ENCODE results near the gene ZNF554.

ZNF554 gene

DNA sequence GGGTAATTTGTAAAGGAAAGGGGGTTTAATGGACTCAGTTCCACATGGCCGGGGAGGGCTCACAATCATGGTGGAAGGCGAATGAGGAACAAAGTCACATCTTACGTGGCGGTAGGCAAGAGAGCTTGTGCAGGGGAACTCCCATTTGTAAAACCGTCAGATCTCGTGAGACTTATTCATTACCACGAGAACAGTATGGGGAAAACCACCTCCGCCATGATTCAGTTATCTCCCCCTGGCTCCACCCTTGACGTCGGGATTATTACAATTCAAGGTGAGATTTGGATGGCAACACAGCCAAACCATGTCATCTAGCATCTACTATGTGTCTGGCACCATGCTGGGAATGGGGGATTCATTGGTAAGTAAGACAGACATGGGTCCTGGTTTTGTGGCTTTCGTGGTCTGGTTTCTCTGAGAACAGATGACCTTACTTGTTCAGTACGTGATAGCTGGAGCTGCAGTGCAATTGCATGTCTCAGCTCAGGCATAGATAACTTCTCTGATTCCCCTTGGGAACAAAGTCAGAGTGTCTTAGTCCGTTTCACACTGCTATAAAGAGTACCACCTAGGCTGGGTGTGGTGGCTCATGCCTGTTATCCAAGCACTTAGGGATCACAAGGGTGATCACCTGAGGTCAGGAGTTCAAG lies 8.3 kb downstream of the ZNF554 start:
- in situ Hi-C loops (cut with MboI; ENCODE audit: low pct_unique_long_range_greater_than_20kb, low sequenced_read_pairs, unreplicated experiment), result no loop called here
- TF ChIP-seq, protein P1, sequence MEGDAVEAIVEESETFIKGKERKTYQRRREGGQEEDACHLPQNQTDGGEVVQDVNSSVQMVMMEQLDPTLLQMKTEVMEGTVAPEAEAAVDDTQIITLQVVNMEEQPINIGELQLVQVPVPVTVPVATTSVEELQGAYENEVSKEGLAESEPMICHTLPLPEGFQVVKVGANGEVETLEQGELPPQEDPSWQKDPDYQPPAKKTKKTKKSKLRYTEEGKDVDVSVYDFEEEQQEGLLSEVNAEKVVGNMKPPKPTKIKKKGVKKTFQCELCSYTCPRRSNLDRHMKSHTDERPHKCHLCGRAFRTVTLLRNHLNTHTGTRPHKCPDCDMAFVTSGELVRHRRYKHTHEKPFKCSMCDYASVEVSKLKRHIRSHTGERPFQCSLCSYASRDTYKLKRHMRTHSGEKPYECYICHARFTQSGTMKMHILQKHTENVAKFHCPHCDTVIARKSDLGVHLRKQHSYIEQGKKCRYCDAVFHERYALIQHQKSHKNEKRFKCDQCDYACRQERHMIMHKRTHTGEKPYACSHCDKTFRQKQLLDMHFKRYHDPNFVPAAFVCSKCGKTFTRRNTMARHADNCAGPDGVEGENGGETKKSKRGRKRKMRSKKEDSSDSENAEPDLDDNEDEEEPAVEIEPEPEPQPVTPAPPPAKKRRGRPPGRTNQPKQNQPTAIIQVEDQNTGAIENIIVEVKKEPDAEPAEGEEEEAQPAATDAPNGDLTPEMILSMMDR (IDR thresholded peaks at IDR 0.05; ENCODE audit: extremely low read depth, insufficient read depth, missing control alignments), result no peak
- DNase-seq (ENCODE audit: low spot score), result no peak

DNA sequence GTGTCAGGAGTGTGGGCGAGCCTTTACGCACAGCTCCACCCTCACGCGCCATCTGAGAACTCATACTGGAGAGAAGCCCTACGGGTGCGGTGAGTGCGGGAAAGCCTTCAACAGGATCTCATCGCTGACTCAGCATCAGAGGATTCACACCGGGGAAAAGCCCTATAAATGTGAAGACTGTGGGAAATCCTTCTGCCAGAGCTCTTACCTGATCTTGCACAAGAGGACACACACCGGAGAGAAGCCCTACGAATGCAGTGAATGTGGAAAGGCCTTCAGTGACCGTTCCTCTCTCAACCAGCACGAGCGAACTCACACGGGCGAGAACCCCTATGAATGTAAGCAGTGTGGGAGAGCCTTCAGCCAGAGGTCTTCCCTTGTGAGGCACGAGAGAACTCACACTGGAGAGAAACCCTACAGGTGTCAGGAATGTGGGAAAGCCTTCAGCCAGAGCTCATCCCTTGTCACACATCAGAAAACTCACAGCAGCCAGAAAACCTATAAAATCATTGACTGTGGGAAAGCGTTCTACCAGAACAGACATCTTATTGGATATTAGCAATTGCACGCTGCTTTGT lies 14.7 kb downstream of the ZNF554 start:
- DNase-seq (ENCODE audit: low spot score), result no peak
- TF ChIP-seq, protein P1 (IDR thresholded peaks at IDR 0.05; ENCODE audit: extremely low read depth, insufficient read depth, missing control alignments), result no peak
- in situ Hi-C loops (cut with MboI; ENCODE audit: low pct_unique_long_range_greater_than_20kb, low sequenced_read_pairs, unreplicated experiment), result no loop called here

DNA sequence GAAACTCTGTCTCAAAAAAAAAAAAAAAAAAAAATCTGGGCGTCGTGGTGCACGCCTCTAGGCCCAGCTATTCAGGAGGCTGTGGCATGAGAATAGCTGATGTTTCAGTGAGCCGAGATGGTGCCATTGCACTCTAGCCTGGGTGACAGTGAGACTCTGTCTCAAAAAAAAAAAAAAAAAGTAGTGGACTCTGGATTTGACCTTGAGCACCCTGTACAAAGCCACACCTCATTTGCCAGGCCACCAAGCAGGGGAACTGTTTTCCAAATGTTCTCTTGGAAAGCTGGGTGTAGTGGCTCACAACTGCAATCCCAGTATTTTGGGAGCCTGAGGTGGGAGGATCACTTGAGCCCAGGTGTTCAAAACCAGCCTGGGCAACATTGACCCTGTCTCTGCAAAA lies 17.8 kb downstream of the ZNF554 start:
- in situ Hi-C loops (cut with MboI; ENCODE audit: low pct_unique_long_range_greater_than_20kb, low sequenced_read_pairs, unreplicated experiment), result no loop called here
- no peak for DNase-seq (ENCODE audit: low spot score)
- TF ChIP-seq, protein P1 (IDR thresholded peaks at IDR 0.05; ENCODE audit: extremely low read depth, insufficient read depth, missing control alignments), result no peak

DNA sequence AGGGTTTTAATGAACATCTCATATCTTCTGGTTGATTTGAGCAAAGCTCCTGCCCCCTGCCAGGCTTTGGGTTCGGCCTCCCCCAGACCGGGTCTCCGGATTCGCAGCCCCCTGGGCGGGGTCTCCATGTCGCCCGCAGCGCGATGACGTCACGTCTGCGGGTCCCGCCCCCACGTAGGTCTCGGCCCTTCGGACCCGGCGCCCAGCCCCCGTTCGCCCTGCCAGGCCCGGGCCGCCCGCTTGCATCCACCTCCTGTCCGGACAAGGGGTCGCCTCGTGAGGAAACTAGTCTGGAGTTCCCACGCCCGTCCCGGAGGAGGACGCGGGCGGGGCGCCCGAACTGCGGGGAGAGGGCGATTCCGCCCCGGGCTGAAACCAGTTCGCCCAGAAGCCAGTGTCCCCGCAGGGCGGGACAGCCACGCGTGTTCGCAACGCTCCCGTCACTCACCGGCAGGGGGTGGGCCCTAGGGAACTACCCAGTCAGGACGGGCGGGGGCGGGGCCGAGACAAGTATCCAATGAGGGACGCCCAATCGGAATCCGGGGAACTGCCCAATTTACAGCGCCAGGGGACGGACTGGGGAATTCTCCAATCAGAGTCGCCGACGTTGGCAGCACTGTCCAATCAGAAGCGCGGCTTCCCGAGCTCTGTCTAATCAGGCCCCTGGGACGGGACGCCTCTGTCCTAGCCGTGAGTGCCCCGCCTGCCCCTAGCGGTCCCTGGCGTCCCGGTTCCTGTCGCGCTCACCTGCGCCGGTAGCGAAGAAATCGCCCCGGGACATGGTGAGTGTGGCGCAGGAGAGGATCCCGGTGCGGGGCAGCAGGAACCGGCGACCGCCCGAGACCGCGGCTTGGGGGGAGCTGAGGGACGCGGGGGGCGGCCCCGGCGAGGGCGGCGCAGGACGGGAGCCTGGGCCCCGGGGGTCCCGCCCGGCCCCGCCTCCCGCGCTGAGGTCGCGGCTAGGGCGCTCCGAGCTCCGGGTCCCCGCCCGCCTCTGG lies 21.4 kb downstream of the ZNF554 start, which contains the start of gene ZNF555:
TSS of gene ZNF555 (plus strand) at position 682 of the 998 bp plus-strand sequence. CDS start at position 780, 98 bp downstream.
- peak; percentile 99 for DNase-seq (ENCODE audit: low spot score)
- in situ Hi-C loops (cut with MboI; ENCODE audit: low pct_unique_long_range_greater_than_20kb, low sequenced_read_pairs, unreplicated experiment), result no loop called here
- TF ChIP-seq, protein P1 (IDR thresholded peaks at IDR 0.05; ENCODE audit: extremely low read depth, insufficient read depth, missing control alignments), result peak; percentile 56

DNA sequence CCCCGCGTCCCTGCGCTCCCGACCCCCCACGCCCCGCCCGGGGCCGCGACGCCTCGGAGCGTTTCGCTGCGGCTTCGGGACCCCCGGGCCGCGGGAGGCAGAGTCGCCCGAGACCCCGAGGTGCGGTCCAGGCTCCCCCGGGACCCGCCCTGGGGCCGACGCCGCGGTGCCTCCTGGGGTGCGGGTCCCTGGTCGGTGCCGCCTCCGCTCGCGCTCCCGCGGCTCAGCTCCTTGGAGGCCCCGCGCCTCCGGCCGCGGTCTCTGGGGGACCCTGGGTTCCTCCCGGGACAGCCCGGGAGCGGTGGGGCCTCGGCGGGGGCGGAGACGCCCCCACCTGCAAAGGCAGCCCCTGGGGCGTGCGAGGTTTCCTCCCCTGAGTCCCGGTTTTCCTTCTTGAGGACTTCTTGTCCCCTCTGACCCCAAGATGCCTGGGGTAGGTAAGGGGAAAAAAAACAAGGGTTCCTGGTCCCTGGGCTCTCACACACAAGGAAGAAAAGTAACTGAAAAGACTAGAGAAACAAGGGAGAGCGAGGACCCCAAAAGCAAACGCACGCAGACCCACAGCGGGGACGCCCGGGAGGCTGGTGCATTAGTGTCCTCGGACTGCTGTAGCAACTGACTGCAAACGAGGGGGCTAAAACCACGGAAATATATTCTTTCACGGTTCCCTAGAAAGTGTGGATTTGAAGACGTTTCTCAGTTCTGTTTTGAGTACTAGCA lies 22.3 kb downstream of the ZNF554 start:
- TF ChIP-seq, protein P1 (IDR thresholded peaks at IDR 0.05; ENCODE audit: extremely low read depth, insufficient read depth, missing control alignments), result no peak
- in situ Hi-C loops (cut with MboI; ENCODE audit: low pct_unique_long_range_greater_than_20kb, low sequenced_read_pairs, unreplicated experiment), result no loop called here
- peak; percentile 37 for DNase-seq (ENCODE audit: low spot score)

DNA sequence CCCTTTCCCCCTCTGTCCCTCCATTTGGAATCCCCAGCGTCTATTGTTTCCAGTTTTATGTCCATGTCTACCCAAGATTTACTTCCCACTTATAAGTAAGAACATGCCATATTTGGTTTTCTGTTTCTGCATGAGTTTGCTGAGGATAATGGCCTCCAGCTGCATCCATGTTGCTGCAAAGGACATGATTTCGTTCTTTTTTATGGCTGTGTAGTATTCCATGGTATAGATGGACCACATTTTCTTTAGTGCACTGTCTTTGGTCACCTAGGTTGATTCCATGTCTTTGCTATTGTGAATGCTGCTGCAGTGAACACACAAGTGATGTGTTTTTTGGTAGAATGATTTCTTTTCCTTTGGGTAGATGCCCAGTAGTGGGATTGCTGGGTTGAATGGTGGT lies 25.4 kb downstream of the ZNF554 start:
- TF ChIP-seq, protein P1 (IDR thresholded peaks at IDR 0.05; ENCODE audit: extremely low read depth, insufficient read depth, missing control alignments), result no peak
- DNase-seq (ENCODE audit: low spot score), result no peak
- in situ Hi-C loops (cut with MboI; ENCODE audit: low pct_unique_long_range_greater_than_20kb, low sequenced_read_pairs, unreplicated experiment), result no loop called here

Data from GM13977 (cell line).